ENCODE results near the gene PIBF1.
"Not testable (repeated sequence)": the region's sequence is repeated elsewhere in the genome, so short reads cannot be mapped to it uniquely, and the experiment has no call there.

PIBF1 gene

DNA sequence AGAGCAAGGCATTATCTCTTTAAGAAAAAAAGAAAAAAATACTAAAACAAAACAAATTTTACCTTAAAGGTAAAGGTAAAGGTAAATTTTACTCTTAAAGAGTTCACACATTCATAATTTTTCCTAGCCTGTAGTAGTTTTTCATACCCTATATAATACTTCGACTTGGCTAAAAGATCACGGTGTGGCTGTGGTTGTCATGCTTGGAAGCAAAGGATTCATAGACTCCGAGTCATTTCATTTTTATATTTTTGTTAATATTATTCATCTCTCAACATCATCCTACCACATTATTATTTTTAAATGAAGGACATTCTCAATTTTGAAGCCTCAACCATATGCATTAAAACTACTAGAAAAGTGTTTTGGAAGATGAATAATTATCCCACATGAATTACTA, 52.7 kb downstream of the PIBF1 start:
- no peak overlapping the region for H3K27ac ChIP-seq
- TF ChIP-seq, protein P1, sequence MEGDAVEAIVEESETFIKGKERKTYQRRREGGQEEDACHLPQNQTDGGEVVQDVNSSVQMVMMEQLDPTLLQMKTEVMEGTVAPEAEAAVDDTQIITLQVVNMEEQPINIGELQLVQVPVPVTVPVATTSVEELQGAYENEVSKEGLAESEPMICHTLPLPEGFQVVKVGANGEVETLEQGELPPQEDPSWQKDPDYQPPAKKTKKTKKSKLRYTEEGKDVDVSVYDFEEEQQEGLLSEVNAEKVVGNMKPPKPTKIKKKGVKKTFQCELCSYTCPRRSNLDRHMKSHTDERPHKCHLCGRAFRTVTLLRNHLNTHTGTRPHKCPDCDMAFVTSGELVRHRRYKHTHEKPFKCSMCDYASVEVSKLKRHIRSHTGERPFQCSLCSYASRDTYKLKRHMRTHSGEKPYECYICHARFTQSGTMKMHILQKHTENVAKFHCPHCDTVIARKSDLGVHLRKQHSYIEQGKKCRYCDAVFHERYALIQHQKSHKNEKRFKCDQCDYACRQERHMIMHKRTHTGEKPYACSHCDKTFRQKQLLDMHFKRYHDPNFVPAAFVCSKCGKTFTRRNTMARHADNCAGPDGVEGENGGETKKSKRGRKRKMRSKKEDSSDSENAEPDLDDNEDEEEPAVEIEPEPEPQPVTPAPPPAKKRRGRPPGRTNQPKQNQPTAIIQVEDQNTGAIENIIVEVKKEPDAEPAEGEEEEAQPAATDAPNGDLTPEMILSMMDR (IDR thresholded peaks at IDR 0.05; ENCODE audit: low read depth, low read length, missing control alignments), result no peak
- in situ Hi-C loops (cut with HindIII; ENCODE audit: low pct_ligation_motif_present, low sequenced_read_pairs), result loop anchor here (25.0 kb wide), 1 partner anchor 878 kb away; no protein-coding TSS in a partner anchor
- no peak for DNase-seq
- no peaks in the 10 kb centered on the region for H3K36me3 ChIP-seq (replicated peaks)
- H3K4me3 ChIP-seq (ENCODE audit: low read depth, low read length), result no peak overlapping the region
- no peaks in the 10 kb centered on the region for H3K27me3 ChIP-seq (replicated peaks)

DNA sequence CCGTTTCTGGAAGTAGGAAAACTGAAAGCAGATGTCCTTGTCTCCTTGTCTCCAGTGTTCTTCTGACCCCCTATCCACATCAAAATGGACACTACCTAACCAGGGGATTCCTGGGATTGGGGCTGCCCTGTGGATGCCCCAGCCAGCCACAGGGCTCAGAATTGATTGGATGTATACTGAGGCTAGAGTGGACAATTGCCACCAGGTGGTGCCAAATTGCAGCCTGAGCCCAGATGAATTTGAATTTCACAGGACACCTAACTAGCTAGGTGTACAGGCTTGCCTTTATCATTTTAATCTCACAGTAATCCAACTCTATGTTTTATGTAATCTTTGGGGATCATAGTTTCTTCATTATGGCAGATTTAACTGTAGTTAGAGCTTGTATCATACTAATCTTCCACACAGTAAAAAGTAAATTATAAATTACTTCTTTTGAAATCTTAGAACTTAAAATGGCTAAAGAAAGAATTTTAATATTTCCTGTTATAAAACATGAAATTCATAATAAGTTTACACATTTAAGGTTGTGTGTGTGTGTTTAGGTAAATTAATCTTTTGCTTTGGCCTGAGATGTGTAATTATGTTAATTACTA, 58.0 kb downstream of the PIBF1 start:
- Histone ChIP-seq H3K27ac (no peak overlapping the region), H3K27me3 (replicated peaks) (no peaks in the 10 kb centered on the region), H3K36me3 (replicated peaks) (no peaks in the 10 kb centered on the region), H3K4me3 (ENCODE audit: low read depth, low read length) (no peak overlapping the region)
- in situ Hi-C loops (cut with HindIII; ENCODE audit: low pct_ligation_motif_present, low sequenced_read_pairs), result loop anchor here (25.0 kb wide), 1 partner anchor 872 kb away; no protein-coding TSS in a partner anchor
- TF ChIP-seq, protein P1 (IDR thresholded peaks at IDR 0.05; ENCODE audit: low read depth, low read length, missing control alignments), result peak; percentile 84
- DNase-seq, result peak; percentile 44

DNA sequence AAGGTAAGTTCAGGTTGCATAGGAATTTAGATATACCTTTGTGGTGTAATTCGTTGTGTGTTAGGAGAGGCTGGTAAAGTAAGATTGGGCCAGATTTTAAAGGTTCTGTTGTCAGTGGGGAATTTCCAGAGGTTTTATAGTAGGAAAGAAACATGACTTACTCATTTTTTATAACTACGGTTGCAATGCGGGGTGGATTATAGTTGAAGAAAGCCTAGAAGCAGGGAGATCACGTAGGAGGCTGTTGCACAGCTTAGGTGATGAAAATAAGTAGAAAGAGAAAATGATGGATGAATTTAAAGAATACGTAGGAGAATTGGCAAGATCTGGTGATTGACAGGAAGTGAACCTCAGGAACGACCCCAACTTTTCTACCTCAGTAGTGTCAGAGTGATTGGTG, 61.1 kb downstream of the PIBF1 start:
- no peaks in the 10 kb centered on the region for H3K27me3 ChIP-seq (replicated peaks)
- H3K27ac ChIP-seq, result no peak overlapping the region
- in situ Hi-C loops (cut with HindIII; ENCODE audit: low pct_ligation_motif_present, low sequenced_read_pairs), result loop anchor here (25.0 kb wide), 1 partner anchor 869 kb away; no protein-coding TSS in a partner anchor
- TF ChIP-seq, protein P1 (IDR thresholded peaks at IDR 0.05; ENCODE audit: low read depth, low read length, missing control alignments), result no peak
- no peak for DNase-seq
- no peak overlapping the region for H3K4me3 ChIP-seq (ENCODE audit: low read depth, low read length)
- no peaks in the 10 kb centered on the region for H3K36me3 ChIP-seq (replicated peaks)

DNA sequence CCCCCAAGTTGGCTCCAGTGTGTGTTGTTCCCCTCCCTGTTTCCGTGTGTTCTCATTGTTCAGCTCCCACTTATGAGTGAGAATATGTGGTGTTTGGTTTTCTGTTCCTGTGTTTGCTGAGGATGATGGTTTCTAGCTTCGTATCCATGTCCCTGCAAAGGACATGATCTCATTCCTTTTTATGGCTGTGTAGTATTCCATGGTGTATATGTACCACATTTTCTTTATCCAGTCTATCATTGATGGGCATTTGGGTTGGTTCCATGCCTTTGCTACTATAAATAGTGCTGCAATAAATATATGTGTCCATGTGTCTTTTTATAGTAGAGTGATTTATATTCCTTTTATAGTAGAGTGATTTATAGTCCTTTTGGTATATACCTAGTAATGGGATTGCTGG, 63.2 kb downstream of the PIBF1 start:
- in situ Hi-C loops (cut with HindIII; ENCODE audit: low pct_ligation_motif_present, low sequenced_read_pairs), result loop anchor here (25.0 kb wide), 1 partner anchor 867 kb away; no protein-coding TSS in a partner anchor
- not testable (repeated sequence) for DNase-seq

DNA sequence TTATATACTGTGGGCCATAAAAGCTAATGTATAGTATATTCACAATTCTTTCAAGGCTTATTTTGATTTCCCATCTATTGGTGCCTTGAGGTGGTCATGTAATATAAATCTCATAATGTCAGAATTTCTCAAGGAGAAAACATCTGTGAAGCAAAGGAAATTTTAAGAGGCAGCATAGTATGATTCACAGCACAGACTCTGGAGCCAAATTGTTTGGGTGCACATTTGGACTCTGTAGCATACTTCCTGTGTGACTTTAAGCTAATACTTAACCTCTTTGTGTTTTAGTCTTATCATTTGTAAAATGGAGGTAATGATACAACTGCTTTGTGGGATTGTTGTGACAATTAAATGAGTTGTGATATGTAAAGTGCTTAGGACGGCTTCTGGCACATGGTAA, 67.6 kb downstream of the PIBF1 start:
- TF ChIP-seq, protein P1 (IDR thresholded peaks at IDR 0.05; ENCODE audit: low read depth, low read length, missing control alignments), result no peak
- H3K4me3 ChIP-seq (ENCODE audit: low read depth, low read length), result no peak overlapping the region
- H3K27me3 ChIP-seq (replicated peaks), result no peaks in the 10 kb centered on the region
- H3K36me3 ChIP-seq (replicated peaks), result peaks cover 8% of the 10 kb centered on the region
- H3K27ac ChIP-seq, result no peak overlapping the region
- no peak for DNase-seq
- in situ Hi-C loops (cut with HindIII; ENCODE audit: low pct_ligation_motif_present, low sequenced_read_pairs), result loop anchor here (25.0 kb wide), 1 partner anchor 863 kb away; no protein-coding TSS in a partner anchor

More for the DNA sequence above, 63.2 kb downstream of the PIBF1 start:
- H3K27ac ChIP-seq; H3K4me3 ChIP-seq (ENCODE audit: low read depth, low read length); H3K27me3 ChIP-seq (replicated peaks); H3K36me3 ChIP-seq (replicated peaks): not testable (repeated sequence)

DNA sequence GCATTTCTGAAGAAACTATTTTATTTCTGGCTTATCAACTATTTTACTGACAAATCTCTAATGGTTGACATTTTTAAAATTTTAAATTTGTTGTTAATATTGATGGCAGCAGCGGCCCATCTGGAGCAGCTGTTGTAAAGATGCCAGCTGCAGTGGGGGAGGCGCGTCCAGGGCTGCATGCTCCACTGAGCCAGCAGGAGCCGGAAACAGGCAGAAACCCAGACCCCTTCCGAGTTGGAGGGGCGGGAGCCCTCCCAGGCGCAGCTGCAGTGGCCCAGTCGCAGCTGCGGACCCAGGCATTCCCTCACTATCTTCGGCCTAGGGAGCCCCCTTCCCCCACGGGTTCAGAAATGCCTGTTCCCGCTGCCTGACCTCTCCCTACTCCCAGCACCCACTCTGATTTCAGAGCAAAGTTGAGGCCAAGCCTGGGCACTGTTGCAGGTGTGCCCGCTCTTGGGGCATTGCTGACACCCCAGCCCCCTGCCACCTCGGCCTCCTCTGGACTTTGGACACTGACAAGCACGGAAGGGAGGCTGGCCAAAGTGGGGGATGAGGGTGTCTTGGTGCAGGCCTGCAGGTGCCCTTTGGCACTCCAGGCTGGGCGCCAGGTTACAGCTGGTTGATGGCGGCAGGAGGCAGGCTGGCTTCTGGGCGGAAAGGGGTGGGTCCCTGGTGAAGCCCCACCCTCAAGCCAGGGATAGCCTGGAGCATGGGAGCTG, 69.2 kb downstream of the PIBF1 start:
- H3K27ac ChIP-seq, result no peak overlapping the region
- in situ Hi-C loops (cut with HindIII; ENCODE audit: low pct_ligation_motif_present, low sequenced_read_pairs), result no loop called here
- no peaks in the 10 kb centered on the region for H3K27me3 ChIP-seq (replicated peaks)
- H3K4me3 ChIP-seq (ENCODE audit: low read depth, low read length), result no peak overlapping the region
- H3K36me3 ChIP-seq (replicated peaks), result peaks cover 8% of the 10 kb centered on the region
- TF ChIP-seq, protein P1 (IDR thresholded peaks at IDR 0.05; ENCODE audit: low read depth, low read length, missing control alignments), result no peak
- DNase-seq, result no peak
